B cell (primary cell): ENCODE results near the gene PSAP. TPM values are rescaled to one million over a fixed set of nuclear protein-coding genes. Genes with fewer than 3 reads are reported as not detected.

Experiments used
- ATAC-seq: fragments of 200-7000 bp; cut with Tn5 transposase; one replicate; pipeline ENCODE4 v1.10.0; 2021; ENCODE audit warnings: low read depth, mild to moderate bottlenecking, moderate number of reproducible peaks, moderate library complexity
- CTCF ChIA-PET: fragments of 350-600 bp; sonication (Branson Sonifier 250); formaldehyde crosslinking; loops from one replicate; lab custom pipeline; 2021; ENCODE audit warnings: antibody characterized with exemption, inconsistent platforms; lab: Charles Lee
- POLR2A ChIA-PET: fragments of 350-600 bp; sonication (Branson Sonifier 250); formaldehyde crosslinking; loops from one replicate; lab custom pipeline; 2021; ENCODE audit warnings: antibody characterized with exemption; lab: Charles Lee
- DNase-seq: peaks from one replicate; pipeline ENCODE4 v3.0.0; 2013
- H2AFZ ChIP-seq: 2 replicates; pipeline ENCODE4 v1.6.1; 2012; ENCODE audit warnings: mild to moderate bottlenecking, low read depth, low read length; ENCODE audit not compliant: insufficient read depth, poor library complexity, severe bottlenecking
- H3K27ac ChIP-seq, 2 donors: 1 replicate in 1 of 2; 2 replicates in 1 of 2; pipeline ENCODE4 v1.5.1; 2012 to 2013; ENCODE audit warnings: low read length in 2 of 2, mild to moderate bottlenecking in 2 of 2, moderate library complexity in 1 of 2
- H3K27me3 ChIP-seq, 4 experiments: fragments of 200-600 bp in 1 of 4; sonication (generic) in 1 of 4; replicated peaks in 1 of 4; 1 replicate in 2 of 4; 2 replicates in 2 of 4; pipeline versions ENCODE4 v1.6.1 to v1.7.0; 2013 to 2016; ENCODE audit warnings: low read length in 3 of 4, mild to moderate bottlenecking in 2 of 4, mixed read lengths in 1 of 4, moderate library complexity in 1 of 4; ENCODE audit not compliant: insufficient read depth in 4 of 4, control insufficient read depth in 3 of 4; ENCODE audit errors: control extremely low read depth in 1 of 4
- H3K36me3 ChIP-seq, 2 experiments: replicated peaks in 1 of 2; 1 replicate in 1 of 2; 2 replicates in 1 of 2; pipeline versions ENCODE4 v1.6.1 to v1.7.1; 2013; ENCODE audit warnings: low read length in 1 of 2; ENCODE audit not compliant: insufficient read depth in 2 of 2, control insufficient read depth in 1 of 2; ENCODE audit errors: control extremely low read depth in 1 of 2, extremely low read depth in 1 of 2
- H3K4me1 ChIP-seq, 2 donors: fragments of 200-600 bp in 1 of 2; sonication (generic) in 1 of 2; 1 replicate in 1 of 2; 2 replicates in 1 of 2; pipeline versions ENCODE4 v1.5.1 to v1.6.1; 2013 to 2017; ENCODE audit warnings: low read length in 2 of 2; ENCODE audit not compliant: control insufficient read depth in 2 of 2, insufficient read depth in 2 of 2
- H3K4me2 ChIP-seq: replicated peaks from 2 replicates; pipeline ENCODE3; 2012; ENCODE audit warnings: mild to moderate bottlenecking, low read depth, low read length; ENCODE audit not compliant: poor library complexity, severe bottlenecking
- H3K4me3 ChIP-seq, 5 experiments: fragments of 200-600 bp in 1 of 5; sonication (generic) in 1 of 5; 1 replicate in 3 of 5; 2 replicates in 2 of 5; pipeline versions ENCODE4 v1.5.1 to v1.7.0; 2011 to 2016; ENCODE audit warnings: low read length in 4 of 5, mild to moderate bottlenecking in 4 of 5, low read depth in 2 of 5, control low read depth in 1 of 5, moderate library complexity in 1 of 5; ENCODE audit not compliant: insufficient read depth in 1 of 5; ENCODE audit errors: control extremely low read depth in 1 of 5, extremely low read depth in 1 of 5
- H3K79me2 ChIP-seq: fragments of 200-600 bp; sonication (generic); one replicate; pipeline ENCODE4 v1.6.0; 2016; ENCODE audit warnings: low read length; ENCODE audit not compliant: control insufficient read depth, insufficient read depth
- H3K9ac ChIP-seq: fragments of 200-600 bp; sonication (generic); 2 replicates; pipeline ENCODE4 v1.6.1; 2017; ENCODE audit warnings: mild to moderate bottlenecking, low read length, moderate library complexity
- H3K9me3 ChIP-seq, 3 donors: one replicate each; pipeline versions ENCODE4 v1.6.1 to v1.7.1; 2013; ENCODE audit warnings: low read length in 2 of 3; ENCODE audit not compliant: control insufficient read depth in 2 of 3, insufficient read depth in 1 of 3; ENCODE audit errors: control extremely low read depth in 1 of 3
- H4K20me1 ChIP-seq: 2 replicates; pipeline ENCODE4 v1.6.0; 2012; ENCODE audit warnings: mild to moderate bottlenecking, low read length; ENCODE audit not compliant: insufficient read depth, control insufficient read depth, poor library complexity, severe bottlenecking
- H3K27ac Mint-ChIP-seq: one replicate; pipeline ENCODE4 v1.8.0; 2021; ENCODE audit warnings: mixed read lengths
- H3K27me3 Mint-ChIP-seq: one replicate; pipeline ENCODE4 v1.8.0; 2021; ENCODE audit warnings: mixed read lengths
- H3K4me1 Mint-ChIP-seq: one replicate; pipeline ENCODE4 v1.8.0; 2021; ENCODE audit warnings: mixed read lengths
- H3K4me3 Mint-ChIP-seq: one replicate; pipeline ENCODE4 v1.8.0; 2021; ENCODE audit warnings: mixed read lengths
- H3K9me3 Mint-ChIP-seq: one replicate; pipeline ENCODE4 v1.8.0; 2022; ENCODE audit warnings: mixed read lengths; ENCODE audit not compliant: insufficient read depth
- CTCF ChIP-seq: fragments of 200-600 bp; IDR thresholded peaks from one replicate; pipeline ENCODE4 v1.8.0; 2022; ENCODE audit warnings: antibody characterized with exemption, mild to moderate bottlenecking
- EZH2 ChIP-seq: IDR thresholded peaks from 2 replicates; pipeline ENCODE4 v1.6.1; 2012; ENCODE audit warnings: borderline replicate concordance, low read depth, mild to moderate bottlenecking, moderate library complexity, low read length; ENCODE audit not compliant: insufficient read depth, poor library complexity, severe bottlenecking
- WGBS: methylation state at CpG from one replicate; pipeline ENCODE4 v1.1.5; 2013; ENCODE audit warnings: missing lambda C conversion rate; ENCODE audit not compliant: insufficient coverage; 5-methylcytosine and 5-hydroxymethylcytosine counted together
- intact Hi-C: fragments of 100-400 bp; cut with micrococcal nuclease; formaldehyde crosslinking; loops from one replicate; pipeline ENCODE4 v1.10.0; 2022
- polyA plus RNA-seq: library from polyadenylated mRNA; depleted of rRNA; stranded (reverse); fragments of >200 nt; gene quantifications from 2 replicates; pipeline ENCODE4 v1.2.3, GENCODE V29; 2012
- total RNA-seq, 2 donors: library from RNA; stranded (reverse); fragments of 120-200 nt in 1 of 2; gene quantifications; 1 replicate in 1 of 2; 2 replicates in 1 of 2; pipeline versions ENCODE4 v1.2.3 to v1.2.4, GENCODE V29; 2013 to 2022

PSAP gene
- total and polyA plus RNA-seq, 2 donors (not counting 1 experiment from before 2014, with no cell fraction given): 206 to 509 TPM

DNA sequence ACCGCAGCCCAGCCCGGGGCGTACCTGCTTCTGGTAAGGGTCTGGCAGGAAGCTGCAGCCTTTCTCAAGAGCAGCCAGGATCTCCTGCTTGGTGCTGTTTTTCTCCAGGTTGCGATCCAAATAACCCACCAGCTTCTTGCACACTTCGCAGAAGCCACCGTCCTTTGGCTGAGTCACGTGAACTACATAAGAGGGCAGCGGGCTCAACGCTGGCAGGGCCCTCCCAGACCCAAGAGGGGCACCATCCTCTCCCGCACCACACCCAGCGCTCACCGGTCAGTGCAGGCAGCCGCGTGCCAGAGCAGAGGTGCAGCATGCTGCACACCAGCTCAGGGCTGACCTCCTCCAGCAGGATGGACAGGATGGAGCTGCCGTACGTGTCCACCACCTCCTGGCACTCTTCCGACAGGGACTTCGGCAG, 31.6 kb downstream of the PSAP start:
- Histone ChIP-seq H3K36me3 (peaks cover 4 to 88% of the 10 kb centered on the region in 2 experiments), H3K27ac (no peak overlapping the region), H3K27me3 (no peaks in the 10 kb centered on the region), H3K4me3 (no peak overlapping the region), H3K4me2 (no peak overlapping the region), H3K9ac (no peak overlapping the region), H3K79me2 (no peaks in the 10 kb centered on the region), H4K20me1 (peaks cover 6% of the 10 kb centered on the region), H2AFZ (no peak overlapping the region), H3K4me1 (no peaks in the 10 kb centered on the region), H3K9me3 (no peaks in the 10 kb centered on the region)
- H3K9me3 Mint-ChIP-seq: no peaks in the 10 kb centered on the region
- H3K4me3 Mint-ChIP-seq: no peak overlapping the region
- no peaks in the 10 kb centered on the region for H3K4me1 Mint-ChIP-seq
- DNase-seq: no peak
- intact Hi-C loops: no loop called here
- no peaks in the 10 kb centered on the region for H3K27me3 Mint-ChIP-seq
- H3K27ac Mint-ChIP-seq: no peak overlapping the region
- POLR2A ChIA-PET: no interaction called here
- CTCF ChIA-PET: interaction anchor here (1.0 to 1.1 kb wide), 2 partner anchors 11 to 17 kb away, joined by 3 read pairs; no protein-coding TSS in a partner anchor
- TF ChIP-seq EZH2 (no peak), CTCF (no peak)
- no peak for ATAC-seq
- WGBS: 98% methylated on average over 18 of the region's 18 CpGs

GRCh38 chr10:71818674-71819260, 32.3 kb downstream of the PSAP start:
- Histone ChIP-seq H3K9ac (no peak overlapping the region), H3K4me3 (no peak overlapping the region), H2AFZ (no peak overlapping the region), H3K27me3 (no peaks in the 10 kb centered on the region), H3K79me2 (no peaks in the 10 kb centered on the region), H4K20me1 (peaks cover 6% of the 10 kb centered on the region), H3K4me2 (no peak overlapping the region), H3K9me3 (no peaks in the 10 kb centered on the region), H3K4me1 (no peaks in the 10 kb centered on the region), H3K27ac (no peak overlapping the region), H3K36me3 (peaks cover 4 to 81% of the 10 kb centered on the region in 2 experiments)
- 98% methylated on average over 13 of the region's 14 CpGs for WGBS
- no peak for DNase-seq
- Mint-ChIP-seq H3K4me1 (no peaks in the 10 kb centered on the region), H3K9me3 (no peaks in the 10 kb centered on the region), H3K27me3 (no peaks in the 10 kb centered on the region), H3K27ac (no peak overlapping the region), H3K4me3 (no peak overlapping the region)
- CTCF ChIA-PET: interaction anchor here (0.7 to 8.6 kb wide), 4 partner anchors 12 to 441 kb away, joined by 3 to 106 read pairs (median 4); no protein-coding TSS in a partner anchor
- POLR2A ChIA-PET: no interaction called here
- intact Hi-C loops: no loop called here
- no peak for ATAC-seq
- TF ChIP-seq CTCF (no peak), EZH2 (no peak)
